Measurements from ENCODE around the gene CNTN2. TPM values are rescaled to one million over a fixed set of nuclear protein-coding genes. Genes with fewer than 3 reads are reported as not detected.

The CNTN2 gene
- total and polyA plus RNA-seq, 2 of the 4 experiments (the other 2 are of a cell fraction): not detected

DNA sequence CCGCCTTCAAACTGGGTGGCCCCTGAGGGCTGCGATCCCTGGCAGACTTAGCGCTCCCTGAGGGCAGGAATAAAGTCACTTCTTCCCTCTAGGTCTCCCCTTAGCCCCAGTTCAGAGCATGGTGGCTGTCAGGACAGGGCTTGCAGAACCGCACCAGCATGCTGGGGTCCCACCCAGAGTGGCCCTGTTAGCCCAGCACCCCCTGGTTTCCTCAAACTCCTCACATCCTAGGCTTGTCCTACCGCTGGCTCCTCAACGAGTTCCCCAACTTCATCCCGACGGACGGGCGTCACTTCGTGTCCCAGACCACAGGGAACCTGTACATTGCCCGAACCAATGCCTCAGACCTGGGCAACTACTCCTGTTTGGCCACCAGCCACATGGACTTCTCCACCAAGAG, 15.8 kb downstream of the CNTN2 start:
- Histone ChIP-seq H3K14ac (replicated peaks; ENCODE audit: low read depth, low read length) (no peak overlapping the region), H3K27ac (ENCODE audit: insufficient read depth, low read length) (no peak overlapping the region), H3K23ac (ENCODE audit: low read depth, low read length) (no peak overlapping the region), H3K4me1 (ENCODE audit: control insufficient read depth, insufficient read depth, low read length) (no peaks in the 10 kb centered on the region), H3K18ac (ENCODE audit: low read depth, low read length) (no peak overlapping the region), H3K27me3 (ENCODE audit: control insufficient read depth, insufficient read depth, low read length) (peaks cover 30% of the 10 kb centered on the region), H3K9me1 (ENCODE audit: insufficient read depth, low read length) (no peaks in the 10 kb centered on the region), H2BK120ac (ENCODE audit: low read depth, low read length) (no peak overlapping the region), H3K79me1 (ENCODE audit: low read depth in 1 of 2, low read length in 2 of 2) (no peaks in the 10 kb centered on the region), H3K9me3 (ENCODE audit: control insufficient read depth, insufficient read depth, low read length) (no peaks in the 10 kb centered on the region), H4K8ac (ENCODE audit: low read depth in 2 of 2, low read length in 2 of 2) (no peak overlapping the region), H3K56ac (ENCODE audit: extremely low read depth, insufficient read depth, low read length) (no peak overlapping the region), H2BK5ac (ENCODE audit: low read depth, low read length, poor library complexity, severe bottlenecking) (no peak overlapping the region), H4K20me1 (ENCODE audit: insufficient read depth, low read length) (no peaks in the 10 kb centered on the region), H4K5ac (ENCODE audit: low read depth, low read length) (no peak overlapping the region), H4K91ac (ENCODE audit: insufficient read depth, low read depth, low read length) (no peak overlapping the region), H3K4ac (ENCODE audit: low read depth, low read length) (no peak overlapping the region), H2AK9ac (replicated peaks; ENCODE audit: low read depth, low read length, poor library complexity) (no peak overlapping the region), H3K4me3 (ENCODE audit: insufficient read depth, low read depth, low read length) (no peak overlapping the region), H2AFZ (replicated peaks; ENCODE audit: low read length, poor library complexity) (no peak overlapping the region), H3K36me3 (ENCODE audit: control insufficient read depth, insufficient read depth, low read length) (no peaks in the 10 kb centered on the region), H3K9ac (ENCODE audit: low read depth, low read length) (no peak overlapping the region), H2BK15ac (ENCODE audit: low read depth, low read length) (no peak overlapping the region), H2AK5ac (ENCODE audit: low read depth, low read length) (no peak overlapping the region), H3K4me2 (ENCODE audit: low read depth, low read length) (no peak overlapping the region), H2BK20ac (ENCODE audit: low read depth, low read length) (no peak overlapping the region)
- WGBS, 2 experiments (ENCODE audit: extremely low coverage in 2 of 2, insufficient read length in 1 of 2): 97% methylated on average over 6 of the region's 12 CpGs; no CpG with 5 or more reads in 1 of the 2 experiments
- no peak for ATAC-seq (ENCODE audit: low read depth)
- ChIA-PET POLR2A (ENCODE audit: unreplicated experiment) (no interaction called here), CTCF (no interaction called here)
- in situ Hi-C loops (cut with MboI; ENCODE audit: low sequenced_read_pairs) (no loop called here), dilution Hi-C loops (cut with HindIII; ENCODE audit: low sequenced_read_pairs, unreplicated experiment) (no loop called here), intact Hi-C loops (cut with micrococcal nuclease) (no loop called here)
- no peak for TF ChIP-seq MAFK (IDR thresholded peaks at IDR 0.05; ENCODE audit: low read depth, low read length)
- no peak for TF ChIP-seq POLR2A (IDR thresholded peaks at IDR 0.05; ENCODE audit: low read depth, low read length)
- TF ChIP-seq BHLHE40 (IDR thresholded peaks at IDR 0.05; ENCODE audit: low read depth, low read length): no peak
- no peak for TF ChIP-seq ELK1 (IDR thresholded peaks at IDR 0.05; ENCODE audit: borderline replicate concordance, low read depth, low read length)
- TF ChIP-seq SMC3 (IDR thresholded peaks at IDR 0.05; ENCODE audit: low read depth, low read length): no peak
- TF ChIP-seq, protein P1, sequence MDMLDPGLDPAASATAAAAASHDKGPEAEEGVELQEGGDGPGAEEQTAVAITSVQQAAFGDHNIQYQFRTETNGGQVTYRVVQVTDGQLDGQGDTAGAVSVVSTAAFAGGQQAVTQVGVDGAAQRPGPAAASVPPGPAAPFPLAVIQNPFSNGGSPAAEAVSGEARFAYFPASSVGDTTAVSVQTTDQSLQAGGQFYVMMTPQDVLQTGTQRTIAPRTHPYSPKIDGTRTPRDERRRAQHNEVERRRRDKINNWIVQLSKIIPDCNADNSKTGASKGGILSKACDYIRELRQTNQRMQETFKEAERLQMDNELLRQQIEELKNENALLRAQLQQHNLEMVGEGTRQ (IDR thresholded peaks at IDR 0.05; ENCODE audit: low read depth, low read length): no peak
- TF ChIP-seq, protein P2, sequence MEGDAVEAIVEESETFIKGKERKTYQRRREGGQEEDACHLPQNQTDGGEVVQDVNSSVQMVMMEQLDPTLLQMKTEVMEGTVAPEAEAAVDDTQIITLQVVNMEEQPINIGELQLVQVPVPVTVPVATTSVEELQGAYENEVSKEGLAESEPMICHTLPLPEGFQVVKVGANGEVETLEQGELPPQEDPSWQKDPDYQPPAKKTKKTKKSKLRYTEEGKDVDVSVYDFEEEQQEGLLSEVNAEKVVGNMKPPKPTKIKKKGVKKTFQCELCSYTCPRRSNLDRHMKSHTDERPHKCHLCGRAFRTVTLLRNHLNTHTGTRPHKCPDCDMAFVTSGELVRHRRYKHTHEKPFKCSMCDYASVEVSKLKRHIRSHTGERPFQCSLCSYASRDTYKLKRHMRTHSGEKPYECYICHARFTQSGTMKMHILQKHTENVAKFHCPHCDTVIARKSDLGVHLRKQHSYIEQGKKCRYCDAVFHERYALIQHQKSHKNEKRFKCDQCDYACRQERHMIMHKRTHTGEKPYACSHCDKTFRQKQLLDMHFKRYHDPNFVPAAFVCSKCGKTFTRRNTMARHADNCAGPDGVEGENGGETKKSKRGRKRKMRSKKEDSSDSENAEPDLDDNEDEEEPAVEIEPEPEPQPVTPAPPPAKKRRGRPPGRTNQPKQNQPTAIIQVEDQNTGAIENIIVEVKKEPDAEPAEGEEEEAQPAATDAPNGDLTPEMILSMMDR (conservative IDR thresholded peaks at IDR 0.05; ENCODE audit: low read depth, low read length): no peak
- no peak for TF ChIP-seq CEBPB (IDR thresholded peaks at IDR 0.05; ENCODE audit: low read depth, low read length)
- no peak for TF ChIP-seq MXI1 (IDR thresholded peaks at IDR 0.05; ENCODE audit: borderline replicate concordance, low read depth, low read length)
- TF ChIP-seq RFX5 (IDR thresholded peaks at IDR 0.05; ENCODE audit: low read depth, low read length): no peak
- TF ChIP-seq MAZ (IDR thresholded peaks at IDR 0.05; ENCODE audit: borderline replicate concordance, low read depth, low read length): no peak
- no peak for DNase-seq
- no TSS peak for BruUV-seq (replicated peaks)
